Measurements from ENCODE around the gene RMI1.
"Not testable (repeated sequence)": the region's sequence is repeated elsewhere in the genome, so short reads cannot be mapped to it uniquely, and the experiment has no call there.

RMI1 gene

GRCh38 chr9:84007662-84008061 is 27.1 kb downstream of the RMI1 start:
- no peak for DNase-seq

GRCh38 chr9:84024041-84024575 is 43.5 kb downstream of the RMI1 start:
- no peak for DNase-seq

- no peak for DNase-seq
Observed at GRCh38 chr9:84027201-84027600, 46.6 kb downstream of the RMI1 start.

- no peak for DNase-seq
Observed at GRCh38 chr9:84031534-84031933, 50.9 kb downstream of the RMI1 start.

- DNase-seq, result not testable (repeated sequence)
Observed at GRCh38 chr9:84041857-84042256, 61.3 kb downstream of the RMI1 start.

- DNase-seq, result no peak
Observed at GRCh38 chr9:84045481-84046097, 65.0 kb downstream of the RMI1 start.
